Medulla oblongata (tissue), 1 donor: ENCODE measurements around the gene ZC2HC1B.
"Not testable (repeated sequence)": the region's sequence is repeated elsewhere in the genome, so short reads cannot be mapped to it uniquely, and the experiment has no call there.

Source experiments
- DNase-seq: peaks from one replicate; pipeline ENCODE4 v3.0.0-alpha.2; 2015; ENCODE audit errors: extremely low spot score

The ZC2HC1B gene, protein sequence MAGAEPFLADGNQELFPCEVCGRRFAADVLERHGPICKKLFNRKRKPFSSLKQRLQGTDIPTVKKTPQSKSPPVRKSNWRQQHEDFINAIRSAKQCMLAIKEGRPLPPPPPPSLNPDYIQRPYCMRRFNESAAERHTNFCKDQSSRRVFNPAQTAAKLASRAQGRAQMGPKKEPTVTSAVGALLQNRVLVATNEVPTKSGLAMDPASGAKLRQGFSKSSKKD

GRCh38 chr6:143864234-143864633, at the start of gene ZC2HC1B:
TSS of gene ZC2HC1B (plus strand) at chr6:143864474. CDS start at chr6:143864540, 66 bp downstream.
- no peak for DNase-seq

DNA sequence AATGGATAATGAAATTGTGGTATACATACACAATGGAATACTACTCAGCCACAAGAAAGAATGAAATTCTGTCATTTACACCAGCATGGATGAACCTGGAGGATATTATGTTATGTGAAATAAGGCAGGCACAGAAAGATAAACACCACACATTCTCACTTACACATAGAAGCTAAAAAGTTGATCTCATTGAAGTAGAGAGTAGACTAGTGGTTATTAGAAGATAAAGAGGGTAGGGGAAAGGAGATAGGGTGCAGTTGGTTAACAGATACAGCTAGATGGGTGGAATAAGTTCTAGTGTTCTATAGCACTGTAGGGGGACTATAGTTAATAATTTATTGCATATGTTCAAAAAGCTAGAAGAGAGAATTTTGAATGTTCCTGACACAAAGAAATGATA, 46.7 kb upstream of the ZC2HC1B start:
- no peak for DNase-seq

GRCh38 chr6:143821359-143821758, 42.9 kb upstream of the ZC2HC1B start:
- no peak for DNase-seq

DNA sequence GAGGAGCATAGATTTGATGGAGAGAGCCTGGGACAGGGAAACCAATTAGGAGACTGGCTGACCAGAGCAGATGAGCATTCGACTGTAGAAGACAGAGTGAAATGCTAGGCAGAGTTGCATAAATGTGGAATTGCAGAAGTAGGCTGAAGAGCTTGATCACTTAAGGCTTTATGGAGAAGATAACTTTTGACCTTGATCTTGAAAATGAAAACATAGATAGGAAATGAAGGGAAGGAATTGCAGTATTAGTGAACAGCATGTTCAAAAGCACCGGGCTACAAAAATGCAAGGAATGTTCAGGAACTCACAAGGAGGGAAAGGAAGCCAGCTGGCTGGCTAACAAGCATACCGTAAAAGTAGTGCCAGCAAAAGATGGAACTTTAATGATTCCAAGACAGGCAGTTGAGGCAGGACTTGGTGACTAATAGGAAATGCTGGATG, 41.7 kb upstream of the ZC2HC1B start:
- no peak for DNase-seq

- DNase-seq: no peak
These were observed 40.7 kb upstream of the ZC2HC1B start for GRCh38 chr6:143823548-143823947.

DNA sequence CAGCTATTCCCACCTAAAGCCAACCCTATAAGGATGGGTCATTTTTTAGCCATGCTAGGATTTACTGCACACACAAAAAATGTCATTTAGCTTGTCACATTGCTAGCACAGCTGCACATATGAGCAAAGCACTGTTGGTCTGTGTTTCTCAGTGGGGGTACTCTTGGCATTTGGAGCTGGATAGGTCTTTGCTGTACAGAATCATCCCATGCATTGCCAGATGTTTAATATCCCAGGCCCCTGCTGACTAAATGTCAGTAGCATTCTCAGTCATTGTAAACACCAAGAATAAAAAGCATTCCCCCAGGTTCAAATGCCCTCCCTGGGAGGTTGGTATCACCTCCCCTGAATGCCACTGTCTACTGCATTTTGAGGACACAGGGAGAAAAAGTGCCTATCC, 35.7 kb upstream of the ZC2HC1B start:
- DNase-seq: no peak

DNA sequence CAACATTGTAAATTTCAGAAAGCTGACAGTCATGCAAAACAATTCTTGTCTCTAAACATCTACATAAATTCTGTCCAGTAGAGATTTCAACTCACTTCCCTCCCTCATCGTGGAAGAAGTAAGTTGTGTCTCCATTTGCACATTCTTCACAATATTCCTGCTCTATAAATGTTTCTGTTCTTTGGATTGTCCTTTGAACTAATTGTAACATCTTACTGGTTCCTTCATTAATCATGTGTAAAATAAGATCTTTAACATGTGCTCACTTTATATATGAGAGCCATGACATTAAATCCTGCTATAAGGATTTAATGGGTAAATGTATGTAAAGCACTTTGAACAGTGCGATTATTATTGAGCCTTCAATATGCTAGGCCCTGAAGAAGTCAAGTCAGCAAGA, 28.1 kb upstream of the ZC2HC1B start:
- DNase-seq: no peak

GRCh38 chr6:143838395-143838794, 25.9 kb upstream of the ZC2HC1B start:
- DNase-seq: no peak

DNA sequence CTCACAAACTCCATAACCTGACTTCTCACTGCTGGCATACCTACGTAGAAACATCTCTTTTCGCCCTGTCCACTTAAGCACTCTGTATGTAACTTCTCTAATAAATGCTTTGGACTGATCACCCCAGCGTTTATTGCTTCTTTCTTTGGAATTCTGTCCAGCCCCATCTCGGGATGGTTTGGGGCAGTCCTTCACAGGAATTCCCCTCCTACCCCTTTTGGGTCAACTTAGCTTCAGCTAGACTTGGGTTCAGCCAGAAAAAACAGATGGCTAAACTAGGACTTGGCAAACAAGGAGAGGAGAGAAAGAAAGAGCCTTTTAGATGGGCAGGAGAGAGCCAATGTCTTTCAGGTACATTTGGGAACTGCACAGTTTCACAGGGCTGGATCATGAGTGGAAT, 25.1 kb upstream of the ZC2HC1B start:
- DNase-seq: no peak

GRCh38 chr6:143840595-143841265, 23.5 kb upstream of the ZC2HC1B start:
- no peak for DNase-seq

GRCh38 chr6:143842461-143842901, 21.8 kb upstream of the ZC2HC1B start:
- DNase-seq: peak; percentile 39

- peak; percentile 98 for DNase-seq
These were observed 21.2 kb upstream of the ZC2HC1B start, which contains the start of gene LTV1 for GRCh38 chr6:143842902-143843676. TSS of gene LTV1 (plus strand) at chr6:143843338. CDS start at chr6:143843478, 140 bp downstream.

- DNase-seq: no peak
These were observed 20.6 kb upstream of the ZC2HC1B start for GRCh38 chr6:143843677-143843999.

GRCh38 chr6:143844006-143844405, 20.3 kb upstream of the ZC2HC1B start:
- DNase-seq: no peak

DNA sequence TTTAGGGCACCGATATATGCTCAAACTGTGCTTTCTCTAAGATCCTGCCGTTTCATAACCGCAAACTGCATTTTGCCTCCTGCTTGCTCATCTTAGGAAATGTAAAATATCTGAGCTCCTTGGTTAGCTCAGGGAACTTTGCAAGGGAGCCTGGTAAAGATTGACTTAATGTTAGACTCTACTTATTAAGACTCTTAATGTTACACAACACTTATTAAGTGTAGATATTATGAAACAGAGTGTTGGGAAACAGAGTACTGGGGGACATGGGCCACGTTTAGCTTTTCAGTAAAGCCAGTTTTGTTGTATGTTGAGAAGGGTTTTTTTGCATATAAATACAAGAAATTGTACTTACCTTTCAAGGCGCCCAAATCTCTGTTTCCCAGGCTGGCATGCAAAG, 19.2 kb upstream of the ZC2HC1B start:
- no peak for DNase-seq

DNA sequence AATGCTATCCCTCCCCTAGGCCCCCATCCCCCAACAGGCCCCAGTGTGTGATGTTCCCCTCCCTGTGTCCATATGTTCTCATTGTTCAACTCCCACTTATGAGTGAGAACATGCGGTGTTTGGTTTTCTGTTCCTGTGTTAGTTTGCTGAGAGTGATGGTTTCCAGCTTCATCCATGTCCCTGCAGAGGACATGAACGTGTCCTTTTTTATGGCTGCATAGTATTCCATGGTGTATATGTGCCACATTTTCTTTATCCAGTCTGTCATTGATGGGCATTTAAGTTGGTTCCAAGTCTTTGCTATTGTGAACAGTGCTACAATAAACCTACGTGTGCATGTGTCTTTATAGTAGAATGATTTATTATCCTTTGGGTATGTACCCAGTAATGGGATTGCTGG, 12.6 kb upstream of the ZC2HC1B start:
- DNase-seq: not testable (repeated sequence)

DNA sequence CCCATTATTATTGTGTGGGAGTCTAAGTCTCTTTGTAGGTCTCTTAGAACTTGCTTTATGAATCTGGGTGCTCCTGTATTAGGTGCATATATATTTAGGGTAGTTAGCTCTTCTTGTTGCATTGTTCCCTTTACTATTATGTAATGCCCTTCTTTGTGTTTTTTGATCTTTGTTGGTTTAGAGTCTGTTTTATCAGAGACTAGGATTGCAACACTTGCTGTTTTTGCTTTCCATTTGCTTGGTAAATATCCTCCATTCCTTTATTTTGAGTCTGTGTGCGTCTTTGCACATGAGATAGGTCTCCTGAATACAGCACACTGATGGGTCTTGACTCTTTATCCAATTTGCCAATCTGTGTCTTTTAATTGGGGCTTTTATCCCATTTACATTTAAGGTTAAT, 9.2 kb upstream of the ZC2HC1B start:
- not testable (repeated sequence) for DNase-seq

DNA sequence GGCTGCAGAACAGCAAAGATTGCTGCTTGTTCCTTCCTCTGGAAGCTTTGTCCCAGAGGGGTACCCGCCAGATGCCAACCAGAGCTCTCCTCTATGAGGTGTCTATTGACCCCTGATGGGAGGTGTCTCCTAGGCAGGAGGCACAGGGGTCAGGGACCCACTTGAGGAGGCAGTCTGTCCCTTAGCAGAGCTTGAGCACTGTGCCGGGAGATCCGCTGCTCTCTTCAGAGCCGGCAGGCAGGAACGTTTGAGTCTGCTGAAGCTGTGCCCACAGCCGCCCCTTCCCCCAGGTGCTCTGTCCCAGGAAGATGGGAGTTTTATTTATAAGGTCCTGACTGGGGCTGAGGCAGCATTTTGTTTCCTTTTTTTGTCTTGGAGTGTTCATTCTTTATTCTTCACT, 7.5 kb upstream of the ZC2HC1B start:
- DNase-seq: not testable (repeated sequence)

- no peak for DNase-seq
These were observed 6.6 kb upstream of the ZC2HC1B start for GRCh38 chr6:143857651-143858050.

GRCh38 chr6:143859891-143860660, 4.2 kb upstream of the ZC2HC1B start:
- DNase-seq: no peak

- DNase-seq: no peak
These were observed 503 bp upstream of the ZC2HC1B start for GRCh38 chr6:143863771-143864170.

DNA sequence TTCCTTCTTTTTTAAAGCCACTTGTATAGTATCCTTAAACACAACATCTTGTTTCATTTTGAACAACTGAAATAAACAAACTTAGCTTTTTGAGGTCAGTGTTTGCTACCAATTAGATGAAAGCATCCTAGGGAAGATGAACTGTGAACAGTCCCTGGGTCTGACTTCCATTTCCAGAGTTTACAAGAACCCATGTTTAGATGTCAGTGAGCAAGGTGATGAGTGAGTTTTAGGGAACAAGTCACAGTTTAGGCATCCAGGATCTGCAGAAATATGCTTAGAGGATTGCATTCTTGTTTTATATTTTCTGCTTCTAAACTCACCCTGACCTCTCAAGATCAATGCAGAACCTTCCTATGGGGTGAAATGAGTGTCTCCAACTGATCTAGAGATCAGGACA, 3.0 kb downstream of the ZC2HC1B start:
- DNase-seq: no peak
